Epithelial cell of esophagus (primary cell): ENCODE measurements around the gene LRRC2.
A peak's percentile ranks its signal among the peaks of the same experiment; 100 is the strongest.

ENCODE experiments used
- DNase-seq: peaks from one replicate; pipeline ENCODE4 v3.0.0; 2010; ENCODE audit warnings: low read depth
- H3K4me3 ChIP-seq: 2 replicates; pipeline ENCODE4 v1.5.1; 2011; ENCODE audit warnings: mild to moderate bottlenecking, low read length, control low read depth
- TF ChIP-seq, protein P1 (sequence below): IDR thresholded peaks from 2 replicates; pipeline ENCODE4 v1.5.1; 2011; ENCODE audit warnings: low read depth, mild to moderate bottlenecking, low read length, control low read depth, inconsistent platforms; ENCODE audit not compliant: insufficient read depth; ENCODE audit errors: missing control alignments

LRRC2 gene

GRCh38 chr3:46492890-46493547 lies 73.1 kb downstream of the LRRC2 start:
- TF ChIP-seq, protein P1, sequence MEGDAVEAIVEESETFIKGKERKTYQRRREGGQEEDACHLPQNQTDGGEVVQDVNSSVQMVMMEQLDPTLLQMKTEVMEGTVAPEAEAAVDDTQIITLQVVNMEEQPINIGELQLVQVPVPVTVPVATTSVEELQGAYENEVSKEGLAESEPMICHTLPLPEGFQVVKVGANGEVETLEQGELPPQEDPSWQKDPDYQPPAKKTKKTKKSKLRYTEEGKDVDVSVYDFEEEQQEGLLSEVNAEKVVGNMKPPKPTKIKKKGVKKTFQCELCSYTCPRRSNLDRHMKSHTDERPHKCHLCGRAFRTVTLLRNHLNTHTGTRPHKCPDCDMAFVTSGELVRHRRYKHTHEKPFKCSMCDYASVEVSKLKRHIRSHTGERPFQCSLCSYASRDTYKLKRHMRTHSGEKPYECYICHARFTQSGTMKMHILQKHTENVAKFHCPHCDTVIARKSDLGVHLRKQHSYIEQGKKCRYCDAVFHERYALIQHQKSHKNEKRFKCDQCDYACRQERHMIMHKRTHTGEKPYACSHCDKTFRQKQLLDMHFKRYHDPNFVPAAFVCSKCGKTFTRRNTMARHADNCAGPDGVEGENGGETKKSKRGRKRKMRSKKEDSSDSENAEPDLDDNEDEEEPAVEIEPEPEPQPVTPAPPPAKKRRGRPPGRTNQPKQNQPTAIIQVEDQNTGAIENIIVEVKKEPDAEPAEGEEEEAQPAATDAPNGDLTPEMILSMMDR = no peak
- no peak for DNase-seq
- H3K4me3 ChIP-seq = no peak overlapping the region

DNA sequence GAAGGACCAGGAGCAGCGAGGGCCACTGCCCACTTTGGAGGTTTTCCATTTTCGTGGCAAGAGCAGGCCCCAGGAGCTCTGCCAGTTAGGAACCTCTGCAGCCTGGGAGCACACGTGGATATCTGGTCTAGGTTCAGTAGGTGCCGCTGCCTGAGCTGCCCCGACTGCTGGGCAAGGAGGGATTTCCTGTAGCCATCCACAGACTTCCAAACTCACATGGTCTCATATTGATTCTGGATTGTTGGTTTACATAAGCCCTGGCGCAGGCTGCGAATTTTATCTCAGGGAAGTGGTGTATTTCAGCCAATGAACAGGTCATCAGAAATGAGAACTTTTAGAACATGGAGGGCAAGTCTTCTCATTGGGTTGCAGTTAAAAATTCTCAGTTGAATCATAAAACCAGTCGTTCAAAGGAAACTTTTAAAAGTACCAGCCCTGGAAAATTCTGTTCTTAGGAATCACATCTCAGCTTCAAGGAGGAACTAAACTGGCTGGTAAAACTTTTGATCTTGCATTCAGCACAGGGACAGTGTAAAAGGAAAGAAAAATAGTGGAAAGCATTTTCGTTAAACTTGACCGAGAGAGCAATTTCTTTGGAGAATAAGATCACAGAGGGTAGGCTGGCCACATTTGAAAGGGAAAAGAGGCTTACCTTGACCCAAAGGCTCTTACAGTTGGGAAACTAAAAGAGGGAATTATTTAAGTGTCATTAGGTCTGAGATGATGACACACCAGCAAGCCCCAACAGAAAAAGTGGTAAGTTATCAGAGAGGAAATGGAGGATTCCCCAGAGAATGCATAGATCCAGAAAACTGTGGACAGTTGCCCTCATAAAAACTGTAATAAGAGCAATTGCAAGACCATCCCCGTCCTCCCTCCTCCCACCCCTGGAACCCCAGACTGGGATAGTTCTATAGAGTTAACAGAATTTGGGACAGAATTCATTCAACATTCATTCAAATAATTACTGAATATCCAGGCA lies 74.7 kb downstream of the LRRC2 start:
- TF ChIP-seq, protein P1 = no peak
- DNase-seq = peak; percentile 13
- H3K4me3 ChIP-seq = no peak overlapping the region

DNA sequence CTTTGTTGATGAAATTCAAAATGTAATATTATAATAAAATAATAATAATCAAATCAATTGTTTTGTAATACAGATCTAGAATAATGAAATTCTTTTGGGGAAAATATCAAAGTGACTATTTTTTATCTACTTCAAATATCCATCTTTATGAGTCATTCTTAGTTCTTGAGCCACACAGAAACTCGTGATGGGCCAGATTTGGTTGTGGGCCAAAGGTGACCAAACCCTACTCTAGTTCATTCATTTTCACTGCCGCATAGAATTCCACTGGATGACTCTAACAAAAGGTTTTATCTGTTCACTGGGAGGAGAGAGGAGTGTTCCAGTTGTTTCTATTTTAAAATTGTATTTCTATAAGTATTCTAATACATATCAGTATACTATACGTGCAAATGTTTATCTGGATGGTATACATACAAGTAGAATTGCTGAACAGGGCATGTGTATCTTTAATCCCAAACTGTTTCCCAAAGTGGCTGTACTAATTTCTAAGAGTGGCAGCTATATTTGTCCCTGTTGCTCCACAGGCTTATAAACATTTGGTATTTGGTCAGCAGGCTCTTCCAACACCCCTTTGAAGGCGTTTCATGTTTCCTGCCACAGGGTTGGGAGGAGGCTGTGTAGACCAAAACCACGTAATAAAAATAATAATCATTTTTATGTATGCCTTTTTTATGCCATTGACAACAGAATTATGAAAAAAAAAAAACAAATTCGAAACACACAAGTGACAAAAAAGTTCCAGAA lies 75.6 kb downstream of the LRRC2 start:
- no peak overlapping the region for H3K4me3 ChIP-seq
- no peak for DNase-seq
- TF ChIP-seq, protein P1 = no peak

- H3K4me3 ChIP-seq = no peak overlapping the region
- no peak for DNase-seq
- TF ChIP-seq, protein P1 = no peak
These were observed 76.2 kb downstream of the LRRC2 start for GRCh38 chr3:46489875-46490274.

DNA sequence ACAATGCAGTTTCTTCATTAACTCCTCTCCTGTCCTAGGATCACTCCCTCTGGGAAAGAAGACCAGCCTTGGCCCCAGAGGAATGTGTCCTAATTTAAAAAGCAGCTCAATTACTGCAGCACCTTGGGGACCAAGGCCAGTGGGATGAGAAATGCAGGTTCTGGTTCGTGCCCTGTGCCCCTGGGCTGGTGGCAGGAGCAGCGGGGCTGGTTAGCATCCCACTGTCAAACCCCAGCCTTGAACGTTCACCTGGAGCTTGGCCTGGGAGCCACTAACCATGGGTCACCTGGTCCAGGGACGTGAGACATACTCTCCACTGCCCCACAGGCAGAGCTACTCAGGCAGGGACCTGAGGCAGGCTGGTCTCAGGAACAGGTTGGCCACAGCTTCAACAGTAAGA lies 76.7 kb downstream of the LRRC2 start:
- no peak for DNase-seq
- no peak overlapping the region for H3K4me3 ChIP-seq
- TF ChIP-seq, protein P1 = no peak

DNA sequence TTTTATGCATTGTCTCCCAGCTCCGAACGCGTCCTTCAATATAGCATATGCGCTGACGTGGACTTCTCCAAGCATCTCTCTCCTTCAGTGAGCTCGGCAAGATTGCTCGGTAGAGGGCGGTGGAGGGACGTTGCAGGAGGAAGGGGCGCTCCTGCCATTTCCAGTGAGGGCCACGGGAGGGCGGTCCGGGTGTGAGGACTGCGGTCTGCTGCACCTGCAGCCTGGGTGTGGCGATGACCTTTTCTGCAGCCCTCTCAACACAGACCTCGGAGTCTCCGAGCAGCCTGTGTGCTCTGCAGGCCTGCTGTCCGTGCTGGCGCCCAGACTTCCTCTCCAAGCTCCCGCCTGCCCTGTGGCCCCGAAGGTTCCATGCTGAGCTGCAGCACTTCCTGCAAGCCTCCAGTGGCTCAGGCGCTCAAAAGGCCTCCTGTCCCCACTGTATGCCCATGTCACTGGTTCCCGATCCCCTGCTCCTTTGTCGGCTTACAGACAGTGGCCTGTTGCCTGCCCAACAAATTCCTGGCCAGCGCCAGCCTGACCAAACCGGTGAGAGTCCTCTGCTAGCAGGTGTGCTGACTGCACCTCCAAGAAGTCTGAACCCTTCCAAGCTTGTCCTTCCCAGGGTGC lies 77.3 kb downstream of the LRRC2 start:
- H3K4me3 ChIP-seq = no peak overlapping the region
- DNase-seq = peak; percentile 90
- TF ChIP-seq, protein P1 = peak; percentile 100
